BJ (cell line): ENCODE measurements around the gene QRICH1. TPM values are rescaled to one million over a fixed set of nuclear protein-coding genes. Genes with fewer than 3 reads are reported as not detected.
A peak's percentile ranks its signal among the peaks of the same experiment; 100 is the strongest.

ENCODE experiments used
- CTCF ChIA-PET: fragments of 350-600 bp; formaldehyde crosslinking; extraction: SDS; loops from one replicate; lab custom pipeline; 2021; ENCODE audit warnings: antibody characterized with exemption, inconsistent platforms; lab: Yijun Ruan, JAX
- POLR2A ChIA-PET: fragments of 300-600 bp; sonication (Branson Sonifier 250); formaldehyde crosslinking; extraction: SDS; loops from one replicate; lab custom pipeline; 2021; ENCODE audit warnings: antibody characterized with exemption; lab: Charles Lee
- DNase-seq: peaks from one replicate; pipeline ENCODE4 v3.0.0-alpha.2; 2011; ENCODE audit warnings: low read depth
- H3K27me3 ChIP-seq: 2 replicates; pipeline ENCODE4 v1.6.0; 2011; ENCODE audit warnings: low read length; ENCODE audit not compliant: control insufficient read depth, insufficient read depth
- H3K36me3 ChIP-seq: 2 replicates; pipeline ENCODE4 v1.5.1; 2011; ENCODE audit warnings: low read length; ENCODE audit not compliant: control insufficient read depth, insufficient read depth
- H3K4me3 ChIP-seq: 2 replicates; pipeline ENCODE4 v1.5.1; 2011; ENCODE audit warnings: low read depth, mild to moderate bottlenecking, control low read depth, low read length
- polyA plus RNA-seq: library from polyadenylated mRNA; depleted of rRNA; stranded (reverse); fragments of >200 nt; gene quantifications from 2 replicates; pipeline ENCODE4 v1.2.3, GENCODE V29; 2011
- TF ChIP-seq, protein P1 (sequence below): IDR thresholded peaks from 2 replicates; pipeline ENCODE4 v1.5.1; 2011; ENCODE audit warnings: low read depth, mild to moderate bottlenecking, control low read depth, inconsistent platforms, low read length, moderate library complexity; ENCODE audit not compliant: insufficient read depth

Gene QRICH1
- polyA plus RNA-seq, 1 experiment = 77.3 TPM

DNA sequence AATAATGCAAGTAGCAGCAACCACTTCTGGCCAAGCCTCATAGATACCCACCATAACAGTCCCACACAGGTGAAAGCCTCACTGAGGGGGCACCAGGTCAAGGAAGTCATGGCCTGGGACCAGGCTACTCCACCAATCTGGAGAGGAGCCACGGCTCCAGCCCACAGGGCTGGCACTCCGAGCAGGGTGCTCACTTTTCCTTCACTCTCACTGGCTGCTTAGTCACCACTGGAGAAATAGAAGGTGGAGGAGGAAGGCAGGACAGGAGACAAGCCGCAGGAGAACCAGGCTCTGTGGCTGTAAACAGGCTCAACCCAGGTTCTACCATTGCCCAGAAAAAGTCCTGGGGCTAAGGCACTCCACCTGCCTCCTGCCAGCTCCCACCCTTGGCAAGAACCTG lies 25.6 kb upstream of the QRICH1 start:
- no peak for DNase-seq
- POLR2A ChIA-PET = interaction anchor here (1.0 kb wide), 1 partner anchor 112 kb away, joined by 3 read pairs; the partner anchor contains the start of gene WDR6
- TF ChIP-seq, protein P1, sequence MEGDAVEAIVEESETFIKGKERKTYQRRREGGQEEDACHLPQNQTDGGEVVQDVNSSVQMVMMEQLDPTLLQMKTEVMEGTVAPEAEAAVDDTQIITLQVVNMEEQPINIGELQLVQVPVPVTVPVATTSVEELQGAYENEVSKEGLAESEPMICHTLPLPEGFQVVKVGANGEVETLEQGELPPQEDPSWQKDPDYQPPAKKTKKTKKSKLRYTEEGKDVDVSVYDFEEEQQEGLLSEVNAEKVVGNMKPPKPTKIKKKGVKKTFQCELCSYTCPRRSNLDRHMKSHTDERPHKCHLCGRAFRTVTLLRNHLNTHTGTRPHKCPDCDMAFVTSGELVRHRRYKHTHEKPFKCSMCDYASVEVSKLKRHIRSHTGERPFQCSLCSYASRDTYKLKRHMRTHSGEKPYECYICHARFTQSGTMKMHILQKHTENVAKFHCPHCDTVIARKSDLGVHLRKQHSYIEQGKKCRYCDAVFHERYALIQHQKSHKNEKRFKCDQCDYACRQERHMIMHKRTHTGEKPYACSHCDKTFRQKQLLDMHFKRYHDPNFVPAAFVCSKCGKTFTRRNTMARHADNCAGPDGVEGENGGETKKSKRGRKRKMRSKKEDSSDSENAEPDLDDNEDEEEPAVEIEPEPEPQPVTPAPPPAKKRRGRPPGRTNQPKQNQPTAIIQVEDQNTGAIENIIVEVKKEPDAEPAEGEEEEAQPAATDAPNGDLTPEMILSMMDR = no peak
- peak overlapping the region; percentile 94 for H3K4me3 ChIP-seq
- CTCF ChIA-PET = interaction anchor here (1.0 to 2.6 kb wide), 2 partner anchors 9 to 14 kb away, joined by 5 to 12 read pairs; partner anchors contain the start of gene LAMB2
- no peaks in the 10 kb centered on the region for H3K27me3 ChIP-seq
- peaks cover 65% of the 10 kb centered on the region for H3K36me3 ChIP-seq

DNA sequence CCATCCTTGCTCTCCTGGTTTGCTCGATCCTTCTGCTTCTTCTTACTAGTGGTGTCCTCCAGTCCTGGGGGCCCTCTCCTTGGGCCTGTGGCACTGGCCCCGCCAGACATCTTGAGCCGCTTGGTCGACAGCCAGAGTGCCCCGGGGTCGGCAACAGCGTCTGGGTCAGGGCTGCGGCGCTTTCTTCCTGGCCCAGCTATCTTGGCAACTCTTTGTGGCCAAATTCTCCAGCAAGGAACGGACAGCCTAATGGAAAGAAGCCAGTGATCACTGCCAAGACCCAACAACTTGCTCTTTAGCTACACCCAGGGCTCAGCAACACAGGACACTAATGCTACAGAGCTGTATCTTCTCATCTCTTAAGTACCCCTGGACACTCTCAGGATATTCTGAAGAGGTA lies 25.2 kb upstream of the QRICH1 start:
- Histone ChIP-seq H3K27me3 (no peaks in the 10 kb centered on the region), H3K4me3 (no peak overlapping the region), H3K36me3 (peaks cover 65% of the 10 kb centered on the region)
- TF ChIP-seq, protein P1 = no peak
- no peak for DNase-seq
- POLR2A ChIA-PET = interaction anchor here (1.0 kb wide), 1 partner anchor 112 kb away, joined by 3 read pairs; the partner anchor contains the start of gene WDR6
- CTCF ChIA-PET = interaction anchor here (1.0 kb wide), 1 partner anchor 8 kb away, joined by 5 read pairs; no protein-coding TSS in a partner anchor

DNA sequence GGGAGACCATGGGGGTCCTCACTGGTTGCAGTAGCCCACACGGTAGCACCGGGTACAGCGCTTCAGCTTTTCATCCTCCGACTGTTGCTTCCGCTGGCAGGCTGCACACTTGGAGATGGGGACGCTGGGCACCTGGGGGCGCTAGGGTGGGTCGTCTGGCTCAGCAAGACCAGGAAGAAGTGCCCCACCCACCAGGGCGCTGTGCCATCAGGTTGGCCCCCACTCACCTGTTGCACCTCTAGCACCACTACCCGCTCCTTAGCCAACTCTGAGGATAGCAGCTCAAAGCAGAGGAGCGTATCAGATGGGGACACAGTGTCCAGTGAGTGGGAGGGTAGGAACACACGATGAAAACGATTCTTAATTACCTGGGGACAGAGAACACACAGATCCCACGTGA lies 18.4 kb upstream of the QRICH1 start:
- DNase-seq = no peak
- ChIA-PET CTCF (no interaction called here), POLR2A (no interaction called here)
- H3K27me3 ChIP-seq = no peaks in the 10 kb centered on the region
- H3K4me3 ChIP-seq = no peak overlapping the region
- peaks cover 73% of the 10 kb centered on the region for H3K36me3 ChIP-seq
- TF ChIP-seq, protein P1 = no peak

DNA sequence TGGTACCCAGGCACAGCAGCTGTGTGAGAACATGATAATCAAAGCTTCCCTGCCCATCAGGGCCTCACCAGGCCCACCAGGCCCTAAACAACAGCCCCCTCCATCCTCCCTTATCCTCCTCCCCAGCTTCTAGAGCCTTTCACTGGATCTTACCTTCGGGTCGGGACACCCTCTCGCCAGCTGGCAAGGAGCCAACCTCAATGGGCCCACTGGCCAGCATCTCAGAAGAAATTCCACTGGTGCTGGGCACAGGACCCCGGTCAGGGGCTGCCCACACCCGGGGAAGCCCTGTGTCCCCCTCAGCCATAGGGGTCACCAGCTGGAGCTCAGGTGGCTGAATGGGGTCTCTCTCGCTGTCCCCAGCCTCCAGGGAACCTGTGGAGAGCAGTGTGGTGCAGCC lies 17.5 kb upstream of the QRICH1 start:
- Histone ChIP-seq H3K4me3 (no peak overlapping the region), H3K36me3 (peaks cover 64% of the 10 kb centered on the region), H3K27me3 (no peaks in the 10 kb centered on the region)
- DNase-seq = no peak
- TF ChIP-seq, protein P1 = no peak
- ChIA-PET POLR2A (no interaction called here), CTCF (interaction anchor here (1.2 to 1.8 kb wide), 2 partner anchors 8 to 17 kb away, joined by 5 to 6 read pairs; partner anchors contain the start of gene QRICH1)

DNA sequence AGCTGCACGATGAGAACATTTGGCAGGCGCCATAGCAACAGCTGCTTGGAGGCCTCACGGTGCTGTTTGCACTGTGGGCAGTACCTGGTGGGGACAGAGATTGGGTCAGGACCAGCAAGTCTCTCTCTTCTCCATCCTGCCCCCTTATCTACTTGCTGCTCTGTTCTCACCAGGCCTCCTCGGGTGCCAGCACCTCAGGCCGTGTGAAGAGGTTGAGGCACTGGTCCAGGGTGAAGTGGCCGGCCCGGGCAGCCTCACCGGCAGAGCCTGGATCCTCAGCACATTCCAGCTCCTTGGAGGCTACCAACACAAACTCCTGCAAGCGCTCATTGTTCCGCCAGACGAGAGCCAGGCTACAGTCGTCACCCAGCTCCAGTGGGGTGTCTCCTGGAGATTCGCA lies 16.9 kb upstream of the QRICH1 start:
- TF ChIP-seq, protein P1 = no peak
- H3K36me3 ChIP-seq = peaks cover 58% of the 10 kb centered on the region

More for the DNA sequence above, 16.9 kb upstream of the QRICH1 start:
- H3K27me3 ChIP-seq = no peaks in the 10 kb centered on the region
- ChIA-PET POLR2A (no interaction called here), CTCF (interaction anchor here (0.6 to 1.8 kb wide), 4 partner anchors 9 to 159 kb away, joined by 3 to 6 read pairs (median 4); partner anchors contain the start of genes NDUFAF3 and QRICH1)
- no peak overlapping the region for H3K4me3 ChIP-seq
- DNase-seq = no peak
